ENCODE results near the gene SLC29A4.

DNA sequence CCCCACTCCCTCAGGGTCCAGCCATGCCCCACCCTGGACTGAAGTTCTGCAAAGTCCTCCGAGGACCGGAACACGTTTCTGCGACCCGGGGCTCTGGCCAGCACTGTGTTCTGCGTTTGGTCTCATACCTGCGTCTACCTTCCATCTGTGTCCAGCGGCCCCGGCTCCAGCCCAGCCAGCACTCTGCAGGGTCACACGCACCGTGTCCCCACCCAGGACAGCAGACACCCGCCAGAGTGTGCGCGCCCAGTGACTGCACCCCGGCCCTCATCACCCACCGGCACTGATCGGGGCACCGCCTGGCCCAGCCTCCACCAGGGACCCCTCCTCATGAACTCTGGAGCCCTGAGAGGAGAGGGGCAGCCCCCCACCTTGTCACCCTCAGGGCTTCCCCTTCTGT, 20.3 kb downstream of the SLC29A4 start:
- TF ChIP-seq, protein P1, sequence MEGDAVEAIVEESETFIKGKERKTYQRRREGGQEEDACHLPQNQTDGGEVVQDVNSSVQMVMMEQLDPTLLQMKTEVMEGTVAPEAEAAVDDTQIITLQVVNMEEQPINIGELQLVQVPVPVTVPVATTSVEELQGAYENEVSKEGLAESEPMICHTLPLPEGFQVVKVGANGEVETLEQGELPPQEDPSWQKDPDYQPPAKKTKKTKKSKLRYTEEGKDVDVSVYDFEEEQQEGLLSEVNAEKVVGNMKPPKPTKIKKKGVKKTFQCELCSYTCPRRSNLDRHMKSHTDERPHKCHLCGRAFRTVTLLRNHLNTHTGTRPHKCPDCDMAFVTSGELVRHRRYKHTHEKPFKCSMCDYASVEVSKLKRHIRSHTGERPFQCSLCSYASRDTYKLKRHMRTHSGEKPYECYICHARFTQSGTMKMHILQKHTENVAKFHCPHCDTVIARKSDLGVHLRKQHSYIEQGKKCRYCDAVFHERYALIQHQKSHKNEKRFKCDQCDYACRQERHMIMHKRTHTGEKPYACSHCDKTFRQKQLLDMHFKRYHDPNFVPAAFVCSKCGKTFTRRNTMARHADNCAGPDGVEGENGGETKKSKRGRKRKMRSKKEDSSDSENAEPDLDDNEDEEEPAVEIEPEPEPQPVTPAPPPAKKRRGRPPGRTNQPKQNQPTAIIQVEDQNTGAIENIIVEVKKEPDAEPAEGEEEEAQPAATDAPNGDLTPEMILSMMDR (IDR thresholded peaks at IDR 0.05 in 8 of 11, conservative IDR thresholded peaks at IDR 0.05 in 3 of 11) = no peak
- TF ChIP-seq POLR2AphosphoS5 (IDR thresholded peaks at IDR 0.05) = no peak

Measured in spleen (tissue), 7 donors.